GM13977 (cell line): ENCODE measurements around the gene SLC49A4.
A peak's percentile ranks its signal among the peaks of the same experiment; 100 is the strongest.

Experiments used
- DNase-seq: peaks from one replicate; pipeline ENCODE4 v3.0.0; 2012; ENCODE audit warnings: low spot score
- in situ Hi-C: fragments of 300-500 bp; cut with MboI; formaldehyde crosslinking; loops from one replicate; pipeline ENCODE4 v1.12.0; 2022; ENCODE audit warnings: low sequenced_read_pairs, low pct_unique_long_range_greater_than_20kb, mixed read lengths, inconsistent platforms; ENCODE audit not compliant: unreplicated experiment
- TF ChIP-seq, protein P1 (sequence below): IDR thresholded peaks from 2 replicates; pipeline ENCODE4 v1.5.1; 2012; ENCODE audit warnings: mild to moderate bottlenecking, control low read depth; ENCODE audit not compliant: insufficient read depth; ENCODE audit errors: extremely low read depth, missing control alignments

Gene SLC49A4

DNA sequence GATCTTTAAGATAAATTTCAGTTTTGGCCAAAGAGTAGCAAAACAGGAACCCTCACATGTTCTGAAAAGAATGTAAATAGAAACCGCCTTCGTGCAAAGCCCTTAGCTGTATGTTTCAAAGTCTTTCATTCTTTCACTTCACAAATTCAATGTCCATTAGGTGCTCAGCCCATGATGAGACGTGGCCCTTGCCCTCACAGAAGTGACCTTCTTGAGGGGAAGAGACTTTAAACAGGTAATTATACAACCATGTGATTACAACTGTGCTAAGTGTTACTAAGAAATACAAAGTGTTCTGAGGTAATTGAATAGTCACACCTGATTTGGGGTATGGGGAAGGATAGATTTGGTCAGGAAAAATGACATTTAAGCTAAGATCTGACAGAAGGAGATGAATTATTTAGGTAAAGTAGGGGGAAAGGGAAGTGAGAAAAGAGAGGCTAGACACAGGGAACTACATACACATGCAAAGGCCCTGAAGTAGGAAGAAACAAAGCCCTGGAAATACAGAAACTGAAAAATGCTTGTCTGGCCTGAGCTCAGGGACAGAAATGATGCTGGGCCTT, 20.8 kb upstream of the SLC49A4 start:
- in situ Hi-C loops, result no loop called here
- peak; percentile 40 for DNase-seq
- TF ChIP-seq, protein P1, sequence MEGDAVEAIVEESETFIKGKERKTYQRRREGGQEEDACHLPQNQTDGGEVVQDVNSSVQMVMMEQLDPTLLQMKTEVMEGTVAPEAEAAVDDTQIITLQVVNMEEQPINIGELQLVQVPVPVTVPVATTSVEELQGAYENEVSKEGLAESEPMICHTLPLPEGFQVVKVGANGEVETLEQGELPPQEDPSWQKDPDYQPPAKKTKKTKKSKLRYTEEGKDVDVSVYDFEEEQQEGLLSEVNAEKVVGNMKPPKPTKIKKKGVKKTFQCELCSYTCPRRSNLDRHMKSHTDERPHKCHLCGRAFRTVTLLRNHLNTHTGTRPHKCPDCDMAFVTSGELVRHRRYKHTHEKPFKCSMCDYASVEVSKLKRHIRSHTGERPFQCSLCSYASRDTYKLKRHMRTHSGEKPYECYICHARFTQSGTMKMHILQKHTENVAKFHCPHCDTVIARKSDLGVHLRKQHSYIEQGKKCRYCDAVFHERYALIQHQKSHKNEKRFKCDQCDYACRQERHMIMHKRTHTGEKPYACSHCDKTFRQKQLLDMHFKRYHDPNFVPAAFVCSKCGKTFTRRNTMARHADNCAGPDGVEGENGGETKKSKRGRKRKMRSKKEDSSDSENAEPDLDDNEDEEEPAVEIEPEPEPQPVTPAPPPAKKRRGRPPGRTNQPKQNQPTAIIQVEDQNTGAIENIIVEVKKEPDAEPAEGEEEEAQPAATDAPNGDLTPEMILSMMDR, result no peak

DNA sequence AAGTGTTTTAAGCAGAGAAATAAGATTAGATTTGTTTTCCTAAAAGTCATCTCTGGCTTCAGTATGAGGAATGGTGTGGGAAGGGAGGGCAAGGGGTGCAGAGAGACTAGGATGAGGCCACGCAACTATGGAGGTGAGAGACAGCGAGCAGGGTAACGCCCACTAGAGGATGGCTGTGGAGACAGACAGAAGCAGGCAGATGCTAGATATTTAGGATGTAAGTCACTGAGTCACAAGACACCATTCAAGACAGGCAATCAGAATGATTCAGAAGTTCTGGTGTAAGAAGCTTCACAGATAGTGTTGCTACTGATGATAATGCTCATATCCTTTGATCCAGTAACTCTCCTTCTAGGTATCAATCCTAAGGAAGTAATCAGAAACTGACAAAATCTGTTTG, 20.3 kb upstream of the SLC49A4 start:
- in situ Hi-C loops, result no loop called here
- no peak for DNase-seq
- TF ChIP-seq, protein P1, result no peak

DNA sequence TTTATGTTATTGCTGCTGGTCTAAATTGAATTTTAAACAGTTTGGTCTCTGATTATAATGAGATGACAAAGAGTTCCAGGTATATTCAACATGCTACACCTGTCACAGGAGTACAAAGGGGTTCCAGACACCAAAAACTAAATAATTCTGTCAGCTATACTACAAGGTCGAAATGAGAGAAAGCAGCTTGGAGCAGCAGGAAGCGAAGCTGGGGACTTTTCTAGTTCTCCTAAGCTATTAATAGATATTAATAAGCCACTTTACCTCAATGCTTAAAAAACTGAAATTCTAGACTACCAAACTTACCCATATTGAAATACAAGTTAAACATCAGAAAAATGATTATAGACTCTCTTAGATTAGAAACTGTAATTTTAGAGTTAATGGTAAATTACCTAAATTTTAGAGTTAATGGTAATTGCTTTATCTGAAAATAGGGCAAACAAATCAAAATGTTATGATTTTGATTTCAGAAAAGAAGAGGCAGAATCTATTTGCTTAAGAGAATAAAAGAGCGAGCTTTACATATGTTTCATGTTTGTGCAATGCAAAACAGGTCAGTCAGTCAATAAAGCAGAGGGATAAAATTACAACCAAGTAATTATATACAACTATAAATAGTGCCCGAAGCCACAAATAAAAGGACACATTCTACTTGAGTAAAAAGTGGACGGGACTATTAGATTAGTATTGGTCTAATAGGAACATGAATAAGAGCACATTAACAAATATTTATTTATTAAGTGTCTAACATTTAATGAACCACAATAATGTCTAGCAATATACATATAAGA, 18.0 kb upstream of the SLC49A4 start:
- DNase-seq, result no peak
- TF ChIP-seq, protein P1, result no peak
- in situ Hi-C loops, result no loop called here

DNA sequence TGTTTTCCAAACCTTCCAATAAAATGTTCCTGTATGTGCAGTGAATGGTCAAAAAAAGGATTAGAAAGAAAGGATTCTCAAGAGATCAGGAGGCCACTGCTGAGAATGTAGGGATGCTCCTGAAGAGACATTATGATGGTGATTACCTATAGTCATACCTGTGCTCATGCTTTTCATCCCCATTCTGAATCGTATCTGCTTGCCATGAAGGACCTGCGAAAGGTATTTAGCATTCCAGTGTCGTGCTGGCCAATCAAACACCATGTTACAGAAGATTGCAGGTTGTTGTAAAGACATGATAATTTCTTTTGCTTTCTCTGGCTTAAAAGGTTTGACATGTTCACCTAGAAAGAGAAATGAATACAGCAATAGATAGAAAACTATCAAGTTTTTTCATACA, 17.3 kb upstream of the SLC49A4 start:
- DNase-seq, result no peak
- TF ChIP-seq, protein P1, result no peak
- in situ Hi-C loops, result no loop called here

DNA sequence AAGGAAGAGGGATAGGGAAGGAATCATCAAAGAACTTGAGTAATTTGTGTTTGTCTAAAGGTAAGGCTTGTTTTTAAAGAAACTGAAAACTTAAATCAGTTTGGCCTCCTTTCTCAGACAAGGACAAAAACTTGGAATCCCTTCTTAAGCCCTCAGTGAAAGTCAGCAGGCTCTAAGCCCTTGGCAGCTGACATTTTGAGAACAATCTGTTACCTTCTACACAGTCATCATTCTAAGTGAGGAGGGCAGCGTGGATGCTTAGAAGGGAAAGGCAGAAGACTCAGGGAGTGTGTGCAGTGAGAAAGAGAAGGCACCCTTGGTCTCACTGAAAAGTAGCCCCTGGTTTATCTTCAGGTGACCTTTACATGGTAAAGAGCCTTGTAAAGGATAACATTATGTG, 12.1 kb upstream of the SLC49A4 start:
- no peak for DNase-seq
- TF ChIP-seq, protein P1, result no peak
- in situ Hi-C loops, result no loop called here

DNA sequence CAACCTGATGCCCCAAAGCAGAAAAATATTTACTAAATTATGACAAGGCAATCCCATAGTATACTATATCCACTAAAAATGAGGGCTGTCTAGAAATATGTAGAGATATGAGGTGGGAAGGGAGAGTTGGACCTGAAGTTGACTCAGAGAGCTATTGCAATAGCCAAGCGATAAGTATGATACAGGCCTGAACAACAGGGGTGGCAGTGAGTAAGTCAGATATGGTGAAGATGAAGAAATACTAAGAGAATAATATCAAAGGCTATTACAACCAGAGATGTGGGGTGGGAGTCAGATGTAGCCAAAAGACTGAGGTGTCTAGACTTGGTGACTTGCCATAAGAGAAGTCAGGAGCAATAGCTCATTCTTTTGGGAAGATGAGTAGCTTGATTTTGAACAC, 10.4 kb upstream of the SLC49A4 start:
- TF ChIP-seq, protein P1, result no peak
- DNase-seq, result no peak
- in situ Hi-C loops, result no loop called here
